Endothelial cell of umbilical vein (primary cell): ENCODE data around the gene MYO16. TPM values are rescaled to one million over a fixed set of nuclear protein-coding genes. Genes with fewer than 3 reads are reported as not detected.

Experiments
- BruUV-seq: library from RNA; stranded (reverse); fragments of 400-500 nt; replicated peaks from 2 replicates; lab custom pipeline; 2021; lab: Mats Ljungman, UMichigan
- CTCF ChIA-PET: fragments of 300-600, 350-600 bp; sonication (Branson Sonifier 250); formaldehyde crosslinking; loops from one replicate; lab custom pipeline; 2021; ENCODE audit warnings: antibody characterized with exemption, inconsistent platforms; lab: Charles Lee
- POLR2A ChIA-PET: fragments of 300-600, 350-600 bp; sonication (Branson Sonifier 250); formaldehyde crosslinking; loops from one replicate; lab custom pipeline; 2021; ENCODE audit warnings: antibody characterized with exemption, inconsistent platforms; lab: Charles Lee
- DNase-seq: peaks from one replicate; pipeline ENCODE4 v3.0.0-alpha.2; 2011; ENCODE audit warnings: low read depth, low spot score
- FAIRE-seq: peaks from 2 replicates; lab custom pipeline; 2011; peaks lifted over from hg19 to GRCh38; lab: Jason Lieb, UNC
- H2AFZ ChIP-seq: 2 replicates; pipeline ENCODE4 v1.6.0; 2012; ENCODE audit warnings: low read depth, low read length, control low read depth, inconsistent platforms
- H3K27ac ChIP-seq: 2 replicates; pipeline ENCODE4 v1.5.1; 2011; ENCODE audit warnings: low read depth, mild to moderate bottlenecking, control low read depth, low read length, moderate library complexity; ENCODE audit not compliant: insufficient read depth
- H3K27me3 ChIP-seq, 2 experiments: 2 replicates each; pipeline versions ENCODE4 v1.6.0 to v1.6.1; 2011; ENCODE audit warnings: low read length in 2 of 2, mixed read lengths in 1 of 2; ENCODE audit not compliant: control insufficient read depth in 2 of 2, insufficient read depth in 2 of 2
- H3K36me3 ChIP-seq, 2 experiments: 2 replicates in 1 of 2; 3 replicates in 1 of 2; pipeline ENCODE4 v1.5.1; 2011; ENCODE audit warnings: low read length in 2 of 2, mild to moderate bottlenecking in 1 of 2, moderate library complexity in 1 of 2; ENCODE audit not compliant: control insufficient read depth in 2 of 2, insufficient read depth in 2 of 2; ENCODE audit errors: extremely low read depth in 1 of 2
- H3K4me1 ChIP-seq: 3 replicates; pipeline ENCODE4 v1.5.1; 2011; ENCODE audit warnings: mild to moderate bottlenecking, low read length; ENCODE audit not compliant: control insufficient read depth, insufficient read depth; ENCODE audit errors: extremely low read depth
- H3K4me2 ChIP-seq: 2 replicates; pipeline ENCODE4 v1.6.1; 2011; ENCODE audit warnings: low read length, control low read depth, mixed read lengths; ENCODE audit not compliant: insufficient read depth
- H3K4me3 ChIP-seq, 3 experiments: fragments of 200-600 bp in 1 of 3; sonication (generic), shearing (Covaris generic) in 1 of 3; replicated peaks in 1 of 3; 2 replicates each; pipeline ENCODE4 v1.5.1; 2011 to 2016; ENCODE audit warnings: control low read depth in 3 of 3, low read length in 3 of 3, mild to moderate bottlenecking in 2 of 3, inconsistent platforms in 1 of 3, low read depth in 1 of 3, moderate library complexity in 1 of 3; ENCODE audit not compliant: insufficient read depth in 1 of 3
- H3K79me2 ChIP-seq: 2 replicates; pipeline ENCODE4 v1.6.0; 2012; ENCODE audit warnings: low read length, inconsistent platforms; ENCODE audit not compliant: control insufficient read depth, insufficient read depth
- H3K9ac ChIP-seq: replicated peaks from 2 replicates; pipeline ENCODE3; 2011; ENCODE audit warnings: low read length, control low read depth; ENCODE audit not compliant: insufficient read depth; ENCODE audit errors: extremely low read depth
- H3K9me1 ChIP-seq: replicated peaks from 3 replicates; pipeline ENCODE4 v1.6.0; 2011; ENCODE audit warnings: mild to moderate bottlenecking, low read length; ENCODE audit not compliant: control insufficient read depth, insufficient read depth; ENCODE audit errors: extremely low read depth
- H3K9me3 ChIP-seq: replicated peaks from 2 replicates; pipeline ENCODE4 v1.5.1; 2012; ENCODE audit warnings: low read length, inconsistent platforms; ENCODE audit not compliant: control insufficient read depth, insufficient read depth
- H4K20me1 ChIP-seq: replicated peaks from 2 replicates; pipeline ENCODE3; 2011; ENCODE audit warnings: mild to moderate bottlenecking, low read length; ENCODE audit not compliant: control insufficient read depth, insufficient read depth; ENCODE audit errors: extremely low read depth
- EZH2 ChIP-seq: IDR thresholded peaks from 2 replicates; pipeline ENCODE4 v1.6.1; 2012; ENCODE audit warnings: borderline replicate concordance, low read depth, mild to moderate bottlenecking, moderate library complexity, low read length, inconsistent platforms; ENCODE audit not compliant: severe bottlenecking
- FOS ChIP-seq: IDR thresholded peaks from 2 replicates; pipeline ENCODE4 v1.6.1; 2011; ENCODE audit warnings: mild to moderate bottlenecking, low read length, moderate library complexity, borderline replicate concordance; ENCODE audit not compliant: insufficient read depth
- GATA2 ChIP-seq: IDR thresholded peaks from 2 replicates; pipeline ENCODE4 v1.7.0; 2011; ENCODE audit warnings: low read depth, mild to moderate bottlenecking, moderate library complexity, mixed read lengths, low read length; ENCODE audit not compliant: insufficient read length, insufficient read depth
- JUN ChIP-seq: IDR thresholded peaks from 2 replicates; pipeline ENCODE4 v1.6.1; 2011; ENCODE audit warnings: borderline replicate concordance, low read depth; ENCODE audit not compliant: insufficient read length, insufficient read depth
- MYC ChIP-seq: IDR thresholded peaks from one replicate; pipeline ENCODE4 v1.6.1; 2011; ENCODE audit warnings: mild to moderate bottlenecking, low read depth, low read length
- POLR2A ChIP-seq: IDR thresholded peaks from 2 replicates; pipeline ENCODE4 v1.6.1; 2012; ENCODE audit warnings: low read depth, mild to moderate bottlenecking, control low read depth, low read length
- POLR2AphosphoS5 ChIP-seq: IDR thresholded peaks from 2 replicates; pipeline ENCODE4 v1.6.1; 2012; ENCODE audit warnings: low read depth, mild to moderate bottlenecking, control low read depth, low read length, moderate library complexity; ENCODE audit not compliant: insufficient read depth
- dilution Hi-C: fragments of 300-500 bp; cut with MboI; formaldehyde crosslinking; loops from one replicate; pipeline ENCODE4 v1.15.0; 2019; ENCODE audit warnings: low sequenced_read_pairs; ENCODE audit not compliant: extremely low pct_ligation_motif_present
- intact Hi-C: fragments of 100-400 bp; cut with micrococcal nuclease; formaldehyde crosslinking; loops from one replicate; pipeline ENCODE4 v1.10.0; 2022
- polyA plus RNA-seq, 4 experiments: library from polyadenylated mRNA; depleted of rRNA in 3 of 4; stranded (reverse) in 3 of 4; unstranded in 1 of 4; fragments of >200 nt; gene quantifications; 2 replicates each; pipeline versions ENCODE4 v1.2.1 to v1.2.3, GENCODE V29; 2011 to 2012; ENCODE audit warnings: missing spikeins in 1 of 4
- total RNA-seq: library from RNA; stranded (reverse); gene quantifications from 2 replicates; pipeline ENCODE4 v1.2.3, GENCODE V29; 2021
- TF ChIP-seq, protein P1 (sequence below): IDR thresholded peaks from 2 replicates; pipeline ENCODE4 v1.6.1; 2011; ENCODE audit not compliant: insufficient read depth, insufficient read length
- TF ChIP-seq, protein P2 (sequence below), 2 donors: IDR thresholded peaks; 1 replicate in 1 of 2; 2 replicates in 1 of 2; pipeline ENCODE4 v1.5.1; 2011; ENCODE audit warnings: low read length in 2 of 2, mild to moderate bottlenecking in 2 of 2, moderate library complexity in 2 of 2, control low read depth in 1 of 2, inconsistent platforms in 1 of 2, low read depth in 1 of 2; ENCODE audit not compliant: insufficient read depth in 1 of 2; ENCODE audit errors: extremely low read depth in 1 of 2

The MYO16 gene
- total and polyA plus RNA-seq, 2 donors (not counting 3 experiments of a cell fraction or from before 2014, with no cell fraction given): 0.03 to 0.04 TPM

DNA sequence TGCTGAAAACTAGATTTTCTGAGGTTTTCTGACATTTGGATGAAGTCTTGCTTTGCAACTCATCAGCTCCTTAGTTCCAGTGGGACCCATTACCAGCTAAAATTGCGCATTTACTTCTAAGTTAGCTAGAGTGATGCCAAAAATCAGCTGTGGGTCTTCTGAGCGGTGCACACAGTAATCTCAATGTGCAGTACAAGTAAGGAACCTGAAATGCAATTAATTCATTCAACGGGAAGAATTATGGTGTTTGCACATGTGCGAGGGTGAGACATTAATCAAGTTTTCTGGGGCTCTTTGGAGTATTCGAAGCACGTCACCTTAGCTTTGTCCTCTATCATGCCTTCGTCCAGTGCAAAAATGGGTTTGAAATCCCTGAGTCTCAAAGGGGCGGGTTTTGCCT, 146.2 kb downstream of the MYO16 start:
- no peak for TF ChIP-seq POLR2A
- no peak for TF ChIP-seq MYC
- TF ChIP-seq EZH2: no peak
- TF ChIP-seq, protein P1, sequence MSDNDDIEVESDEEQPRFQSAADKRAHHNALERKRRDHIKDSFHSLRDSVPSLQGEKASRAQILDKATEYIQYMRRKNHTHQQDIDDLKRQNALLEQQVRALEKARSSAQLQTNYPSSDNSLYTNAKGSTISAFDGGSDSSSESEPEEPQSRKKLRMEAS: no peak
- TF ChIP-seq, protein P2, sequence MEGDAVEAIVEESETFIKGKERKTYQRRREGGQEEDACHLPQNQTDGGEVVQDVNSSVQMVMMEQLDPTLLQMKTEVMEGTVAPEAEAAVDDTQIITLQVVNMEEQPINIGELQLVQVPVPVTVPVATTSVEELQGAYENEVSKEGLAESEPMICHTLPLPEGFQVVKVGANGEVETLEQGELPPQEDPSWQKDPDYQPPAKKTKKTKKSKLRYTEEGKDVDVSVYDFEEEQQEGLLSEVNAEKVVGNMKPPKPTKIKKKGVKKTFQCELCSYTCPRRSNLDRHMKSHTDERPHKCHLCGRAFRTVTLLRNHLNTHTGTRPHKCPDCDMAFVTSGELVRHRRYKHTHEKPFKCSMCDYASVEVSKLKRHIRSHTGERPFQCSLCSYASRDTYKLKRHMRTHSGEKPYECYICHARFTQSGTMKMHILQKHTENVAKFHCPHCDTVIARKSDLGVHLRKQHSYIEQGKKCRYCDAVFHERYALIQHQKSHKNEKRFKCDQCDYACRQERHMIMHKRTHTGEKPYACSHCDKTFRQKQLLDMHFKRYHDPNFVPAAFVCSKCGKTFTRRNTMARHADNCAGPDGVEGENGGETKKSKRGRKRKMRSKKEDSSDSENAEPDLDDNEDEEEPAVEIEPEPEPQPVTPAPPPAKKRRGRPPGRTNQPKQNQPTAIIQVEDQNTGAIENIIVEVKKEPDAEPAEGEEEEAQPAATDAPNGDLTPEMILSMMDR (IDR thresholded peaks at IDR 0.05; ENCODE audit: extremely low read depth in 1 of 2, insufficient read depth in 1 of 2, low read depth in 1 of 2, low read length in 2 of 2): no peak
- TF ChIP-seq GATA2: no peak
- no peak for TF ChIP-seq JUN
- TF ChIP-seq POLR2AphosphoS5: no peak
- no peak for TF ChIP-seq FOS

More for the DNA sequence above, 146.2 kb downstream of the MYO16 start:
- no TSS peak for BruUV-seq
- no peak overlapping the region for H3K4me3 ChIP-seq
- FAIRE-seq (no peak), DNase-seq (no peak)
- intact Hi-C loops: no loop called here
- no peak overlapping the region for H3K4me2 ChIP-seq
- H3K9ac ChIP-seq: no peak overlapping the region
- H3K9me1 ChIP-seq: no peaks in the 10 kb centered on the region
- no peak overlapping the region for H2AFZ ChIP-seq
- H3K4me1 ChIP-seq: no peaks in the 10 kb centered on the region
- no peaks in the 10 kb centered on the region for H3K36me3 ChIP-seq
- POLR2A ChIA-PET: no interaction called here
- CTCF ChIA-PET: no interaction called here
- dilution Hi-C loops: no loop called here
- no peaks in the 10 kb centered on the region for H4K20me1 ChIP-seq
- no peaks in the 10 kb centered on the region for H3K79me2 ChIP-seq
- H3K27ac ChIP-seq: no peak overlapping the region
- H3K9me3 ChIP-seq: no peaks in the 10 kb centered on the region
- no peaks in the 10 kb centered on the region for H3K27me3 ChIP-seq
